GM12801 (cell line): ENCODE measurements around the gene PPP2R5C.

Experiments used
- TF ChIP-seq, protein P1 (sequence below): IDR thresholded peaks from one replicate; pipeline ENCODE4 v1.5.1; 2011; ENCODE audit warnings: control low read depth; ENCODE audit not compliant: insufficient read length; ENCODE audit errors: extremely low read depth

PPP2R5C gene

DNA sequence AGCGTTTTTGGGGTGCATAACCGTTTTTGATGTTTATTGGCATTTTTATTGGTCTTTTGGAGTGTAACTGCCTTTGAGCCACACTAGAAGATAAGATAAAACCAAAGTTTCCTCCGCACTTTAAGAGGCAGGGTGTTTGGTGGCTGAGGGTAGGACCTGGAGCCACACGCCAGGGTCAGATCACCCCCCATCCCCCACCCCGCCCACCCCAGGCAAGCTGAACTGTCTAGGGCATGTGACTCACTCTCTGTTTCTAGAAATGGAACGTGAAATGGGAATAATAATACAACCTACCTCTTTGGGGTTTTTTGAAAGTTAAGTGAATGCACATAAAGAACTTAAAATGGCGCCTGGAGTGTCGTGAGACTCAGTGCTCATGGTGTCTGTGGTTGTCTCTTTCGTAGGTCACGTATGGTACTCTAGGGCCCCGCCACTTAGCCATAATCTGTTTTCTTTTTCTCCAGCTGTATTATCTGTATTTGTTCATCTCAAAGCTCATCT, 56.0 kb downstream of the PPP2R5C start:
- TF ChIP-seq, protein P1, sequence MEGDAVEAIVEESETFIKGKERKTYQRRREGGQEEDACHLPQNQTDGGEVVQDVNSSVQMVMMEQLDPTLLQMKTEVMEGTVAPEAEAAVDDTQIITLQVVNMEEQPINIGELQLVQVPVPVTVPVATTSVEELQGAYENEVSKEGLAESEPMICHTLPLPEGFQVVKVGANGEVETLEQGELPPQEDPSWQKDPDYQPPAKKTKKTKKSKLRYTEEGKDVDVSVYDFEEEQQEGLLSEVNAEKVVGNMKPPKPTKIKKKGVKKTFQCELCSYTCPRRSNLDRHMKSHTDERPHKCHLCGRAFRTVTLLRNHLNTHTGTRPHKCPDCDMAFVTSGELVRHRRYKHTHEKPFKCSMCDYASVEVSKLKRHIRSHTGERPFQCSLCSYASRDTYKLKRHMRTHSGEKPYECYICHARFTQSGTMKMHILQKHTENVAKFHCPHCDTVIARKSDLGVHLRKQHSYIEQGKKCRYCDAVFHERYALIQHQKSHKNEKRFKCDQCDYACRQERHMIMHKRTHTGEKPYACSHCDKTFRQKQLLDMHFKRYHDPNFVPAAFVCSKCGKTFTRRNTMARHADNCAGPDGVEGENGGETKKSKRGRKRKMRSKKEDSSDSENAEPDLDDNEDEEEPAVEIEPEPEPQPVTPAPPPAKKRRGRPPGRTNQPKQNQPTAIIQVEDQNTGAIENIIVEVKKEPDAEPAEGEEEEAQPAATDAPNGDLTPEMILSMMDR, result no peak

DNA sequence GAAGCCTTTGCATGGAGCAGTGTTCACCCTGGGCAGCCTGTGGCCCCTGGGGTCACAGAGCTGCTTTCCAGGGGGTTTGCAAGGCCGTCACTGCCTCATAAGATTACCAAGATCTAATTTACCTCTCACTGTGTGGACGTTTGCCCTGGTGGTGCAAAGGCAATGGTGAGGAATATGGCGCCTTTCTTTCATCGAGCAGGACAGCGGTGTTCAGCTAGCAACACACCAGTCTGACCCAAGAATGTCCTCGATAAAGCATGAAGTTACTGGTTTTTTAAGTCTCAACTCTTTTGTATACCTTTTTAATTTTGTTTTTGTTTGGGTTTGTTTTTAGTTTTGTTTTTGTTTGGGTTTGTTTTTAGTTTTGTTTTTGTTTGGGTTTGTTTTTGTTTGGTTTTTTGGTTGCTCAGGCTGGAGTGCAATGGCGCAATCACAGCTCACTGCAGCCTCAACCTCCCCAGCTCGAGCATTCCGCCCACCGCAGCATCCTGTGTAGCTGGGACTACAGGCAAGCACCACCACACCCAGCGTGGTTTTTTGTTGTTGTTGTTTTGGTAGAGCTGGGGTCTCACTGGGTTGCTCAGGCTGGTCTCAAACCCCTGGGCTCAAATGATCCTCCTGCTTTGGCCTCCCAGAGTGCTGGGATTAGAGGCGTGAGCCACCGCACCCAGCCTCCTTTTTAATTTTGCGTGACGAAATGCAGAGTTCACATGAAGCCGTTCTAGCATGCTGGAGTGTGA, 57.9 kb downstream of the PPP2R5C start:
- TF ChIP-seq, protein P1, result no peak

DNA sequence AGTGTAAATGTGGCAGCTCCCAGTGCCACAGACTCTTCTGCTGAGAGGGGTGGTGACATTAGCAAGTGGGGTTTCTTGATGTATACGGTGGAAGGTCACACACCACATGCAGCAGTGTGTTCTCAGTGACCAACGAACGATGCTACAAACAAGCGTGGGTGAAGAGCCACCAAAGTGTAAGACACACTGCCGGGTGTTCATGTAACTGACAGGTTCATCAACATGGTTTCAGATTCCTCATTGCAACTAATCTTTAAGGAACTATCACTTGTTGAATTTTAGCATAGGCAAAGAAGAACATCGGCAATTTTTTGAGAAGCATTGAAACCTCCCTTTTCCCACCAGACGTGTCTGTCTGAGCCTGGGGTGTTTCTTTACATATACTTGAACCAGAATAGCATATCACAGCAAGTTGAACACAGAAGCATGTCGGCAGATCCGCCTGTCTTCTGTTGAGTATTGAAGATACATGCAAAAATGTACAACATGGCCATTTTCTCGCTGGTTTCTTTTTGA, 58.8 kb downstream of the PPP2R5C start:
- TF ChIP-seq, protein P1, result no peak

DNA sequence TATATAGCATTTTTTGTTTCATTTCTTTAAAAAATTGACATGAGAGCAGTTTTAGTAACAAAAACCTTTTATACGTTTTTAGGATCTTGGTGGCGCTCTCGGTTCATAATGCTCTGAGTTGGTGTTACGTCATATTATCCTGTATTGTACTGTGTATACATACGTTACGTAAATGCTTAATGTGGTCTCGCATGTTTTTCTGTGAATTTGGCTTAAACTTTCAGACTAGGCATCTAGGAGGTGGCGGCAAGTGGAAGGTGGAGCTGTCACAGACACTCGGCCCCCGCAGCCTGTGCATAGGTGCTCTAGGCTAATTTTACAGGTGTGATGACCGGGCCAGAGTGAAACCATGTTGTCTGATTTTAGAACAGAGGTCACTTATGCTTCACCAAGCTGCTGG, 60.0 kb downstream of the PPP2R5C start:
- TF ChIP-seq, protein P1, result no peak

DNA sequence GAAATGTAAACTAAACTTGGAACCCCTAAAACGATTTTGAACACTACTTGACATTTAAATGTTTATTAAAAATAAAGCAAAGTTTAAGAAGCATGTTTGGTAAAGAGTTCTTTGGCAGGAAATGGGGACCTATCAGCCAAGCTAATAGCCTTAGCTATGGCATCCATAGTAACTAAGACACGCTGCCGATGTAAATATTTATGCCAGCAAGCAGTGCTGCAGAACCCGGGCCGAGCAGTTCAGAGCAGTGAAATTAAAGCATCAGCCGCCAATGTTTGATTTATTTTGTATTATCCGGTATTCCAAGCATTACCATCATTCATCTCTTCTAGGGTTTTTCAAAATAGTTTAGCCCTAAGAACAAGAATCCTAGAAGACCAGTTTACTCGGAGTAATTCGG, 61.6 kb downstream of the PPP2R5C start:
- TF ChIP-seq, protein P1, result no peak

DNA sequence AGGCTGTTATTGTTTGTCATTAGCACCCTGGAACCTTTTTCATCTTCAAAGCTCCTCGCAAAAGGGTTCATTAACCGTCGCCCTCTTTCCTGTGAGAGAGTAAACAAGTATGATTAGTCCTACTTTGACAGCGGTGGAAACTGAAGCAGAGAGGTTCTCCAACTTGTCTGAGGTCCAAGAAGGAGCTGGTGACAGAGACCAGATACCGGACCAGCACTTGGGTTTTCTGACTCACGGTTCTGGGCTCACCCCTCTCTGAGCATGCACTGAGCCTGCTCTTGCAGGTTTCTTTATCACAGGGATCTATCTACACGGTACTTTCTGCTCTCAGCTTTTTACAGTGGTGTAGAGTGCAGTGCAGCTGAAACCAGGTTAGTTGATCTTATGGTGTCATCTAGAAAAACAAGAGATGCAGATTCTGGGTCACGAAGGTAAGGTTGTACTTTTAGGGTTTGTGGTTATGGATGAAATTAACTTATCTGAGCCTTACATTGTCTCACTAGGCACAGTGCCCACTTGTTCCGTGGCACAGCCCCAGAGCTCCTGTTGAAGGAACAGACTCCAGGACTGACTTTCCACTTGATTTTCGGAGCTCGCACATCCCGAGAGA, 62.1 kb downstream of the PPP2R5C start:
- TF ChIP-seq, protein P1, result no peak

DNA sequence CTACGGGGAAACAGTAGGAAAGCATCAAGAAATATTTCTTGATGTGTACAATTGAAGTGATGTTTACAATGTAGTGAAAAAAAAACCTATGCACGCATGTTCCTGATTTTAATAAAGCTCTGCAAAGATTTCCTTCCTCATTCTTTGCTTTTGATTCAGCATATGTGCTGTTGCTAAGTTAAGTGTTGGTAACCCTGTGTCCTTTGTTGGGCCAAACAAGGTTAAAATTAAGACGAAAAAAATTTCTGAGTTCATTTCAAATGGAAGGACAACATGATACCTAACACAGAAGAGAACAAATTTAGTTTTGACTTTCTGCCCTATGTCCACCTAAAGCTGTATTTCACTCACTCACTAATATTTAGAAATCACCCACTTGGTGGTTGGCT, 62.8 kb downstream of the PPP2R5C start:
- TF ChIP-seq, protein P1, result no peak
